GM13976 (cell line): Measurements from ENCODE around the gene C2CD5.
"Not testable (repeated sequence)": the region's sequence is repeated elsewhere in the genome, so short reads cannot be mapped to it uniquely, and the experiment has no call there.

Experiments
- DNase-seq: peaks from one replicate; pipeline ENCODE4 v3.0.0; 2012; ENCODE audit warnings: low spot score
- in situ Hi-C: fragments of 300-500 bp; cut with MboI; formaldehyde crosslinking; loops from one replicate; pipeline ENCODE4 v1.12.0; 2022; ENCODE audit warnings: low sequenced_read_pairs, mixed read lengths, inconsistent platforms; ENCODE audit not compliant: unreplicated experiment
- TF ChIP-seq, protein P1 (sequence below): IDR thresholded peaks from 2 replicates; pipeline ENCODE4 v1.5.1; 2012; ENCODE audit warnings: borderline replicate concordance, mild to moderate bottlenecking; ENCODE audit not compliant: insufficient read depth; ENCODE audit errors: extremely low read depth, missing control alignments, control extremely low read depth

C2CD5 gene

DNA sequence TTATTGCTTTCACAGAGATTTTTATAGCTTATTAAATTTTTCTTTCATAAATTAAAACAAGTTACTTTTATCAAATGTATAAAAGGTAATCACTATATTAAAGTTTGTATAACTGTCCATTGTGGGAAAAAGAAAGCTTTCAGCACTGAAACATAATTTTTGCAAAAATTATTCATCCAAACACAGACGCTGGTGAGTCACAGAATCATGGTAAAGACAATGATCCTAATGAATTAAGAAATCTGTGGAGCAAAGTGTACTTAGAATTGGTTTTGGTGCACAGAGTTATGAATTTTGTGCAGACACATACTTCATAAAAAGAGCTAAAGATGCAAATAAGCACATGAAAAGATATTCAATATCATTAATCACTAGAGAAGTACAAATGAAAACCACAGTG, 31.7 kb upstream of the C2CD5 start:
- in situ Hi-C loops: no loop called here
- TF ChIP-seq, protein P1, sequence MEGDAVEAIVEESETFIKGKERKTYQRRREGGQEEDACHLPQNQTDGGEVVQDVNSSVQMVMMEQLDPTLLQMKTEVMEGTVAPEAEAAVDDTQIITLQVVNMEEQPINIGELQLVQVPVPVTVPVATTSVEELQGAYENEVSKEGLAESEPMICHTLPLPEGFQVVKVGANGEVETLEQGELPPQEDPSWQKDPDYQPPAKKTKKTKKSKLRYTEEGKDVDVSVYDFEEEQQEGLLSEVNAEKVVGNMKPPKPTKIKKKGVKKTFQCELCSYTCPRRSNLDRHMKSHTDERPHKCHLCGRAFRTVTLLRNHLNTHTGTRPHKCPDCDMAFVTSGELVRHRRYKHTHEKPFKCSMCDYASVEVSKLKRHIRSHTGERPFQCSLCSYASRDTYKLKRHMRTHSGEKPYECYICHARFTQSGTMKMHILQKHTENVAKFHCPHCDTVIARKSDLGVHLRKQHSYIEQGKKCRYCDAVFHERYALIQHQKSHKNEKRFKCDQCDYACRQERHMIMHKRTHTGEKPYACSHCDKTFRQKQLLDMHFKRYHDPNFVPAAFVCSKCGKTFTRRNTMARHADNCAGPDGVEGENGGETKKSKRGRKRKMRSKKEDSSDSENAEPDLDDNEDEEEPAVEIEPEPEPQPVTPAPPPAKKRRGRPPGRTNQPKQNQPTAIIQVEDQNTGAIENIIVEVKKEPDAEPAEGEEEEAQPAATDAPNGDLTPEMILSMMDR: no peak
- no peak for DNase-seq

DNA sequence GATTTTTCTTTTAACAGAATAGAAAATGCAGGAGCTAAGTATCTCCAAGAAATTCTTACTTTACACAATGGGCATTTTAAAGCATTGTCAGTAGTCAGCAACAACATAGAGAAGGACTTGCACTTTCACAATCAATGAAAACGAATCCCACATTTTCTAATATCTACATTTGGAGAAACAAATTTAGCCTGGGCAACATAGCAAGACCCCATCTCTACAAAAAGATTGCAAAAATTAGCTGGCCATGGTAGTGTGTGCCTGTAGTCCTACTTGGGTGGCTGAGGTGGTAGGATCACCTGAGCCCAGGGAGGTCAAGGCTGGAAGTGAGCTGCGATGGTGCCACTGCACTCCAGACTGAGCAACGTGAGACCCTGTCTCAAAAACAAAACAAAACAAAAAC, 30.6 kb upstream of the C2CD5 start:
- TF ChIP-seq, protein P1: no peak
- DNase-seq: no peak
- in situ Hi-C loops: no loop called here

DNA sequence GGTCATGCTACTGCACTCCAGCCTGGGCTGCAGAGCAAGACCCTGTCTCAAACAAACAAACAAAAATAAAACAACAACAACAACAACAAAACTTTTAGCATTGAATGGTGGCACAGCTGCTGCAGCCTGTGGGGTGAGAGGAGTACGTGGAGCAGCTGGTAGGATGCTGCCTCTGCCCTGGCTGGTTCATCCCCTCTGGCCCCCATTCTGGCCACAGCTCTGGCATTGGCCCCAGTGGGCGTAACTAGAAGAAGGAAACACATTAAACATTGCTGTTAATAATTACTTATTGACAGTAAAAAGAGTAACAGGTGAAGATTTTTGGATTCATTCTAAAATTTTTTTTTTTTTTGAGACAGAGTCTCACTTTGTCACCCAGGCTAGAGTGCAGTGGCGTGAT, 28.8 kb upstream of the C2CD5 start:
- DNase-seq: no peak
- TF ChIP-seq, protein P1: no peak
- in situ Hi-C loops: no loop called here

DNA sequence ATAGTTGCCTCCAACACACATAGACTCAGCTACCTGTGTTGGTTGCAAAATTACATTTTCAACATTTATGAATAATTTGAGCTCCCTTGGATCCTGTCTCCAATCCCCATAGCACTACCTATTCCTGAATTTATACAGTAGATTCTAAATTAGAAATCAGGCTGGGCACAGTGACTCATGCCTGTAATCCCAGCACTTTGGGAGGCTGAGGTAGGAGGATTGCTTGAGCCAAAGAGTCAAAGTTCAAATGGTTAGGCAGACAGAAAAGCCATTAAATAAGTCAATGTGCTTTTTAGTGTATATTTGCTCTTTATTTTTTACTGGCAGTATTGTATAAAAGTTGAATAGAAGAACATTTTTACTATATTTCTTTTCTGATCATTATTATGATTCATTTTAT, 24.9 kb upstream of the C2CD5 start:
- TF ChIP-seq, protein P1: no peak
- in situ Hi-C loops: no loop called here
- no peak for DNase-seq

DNA sequence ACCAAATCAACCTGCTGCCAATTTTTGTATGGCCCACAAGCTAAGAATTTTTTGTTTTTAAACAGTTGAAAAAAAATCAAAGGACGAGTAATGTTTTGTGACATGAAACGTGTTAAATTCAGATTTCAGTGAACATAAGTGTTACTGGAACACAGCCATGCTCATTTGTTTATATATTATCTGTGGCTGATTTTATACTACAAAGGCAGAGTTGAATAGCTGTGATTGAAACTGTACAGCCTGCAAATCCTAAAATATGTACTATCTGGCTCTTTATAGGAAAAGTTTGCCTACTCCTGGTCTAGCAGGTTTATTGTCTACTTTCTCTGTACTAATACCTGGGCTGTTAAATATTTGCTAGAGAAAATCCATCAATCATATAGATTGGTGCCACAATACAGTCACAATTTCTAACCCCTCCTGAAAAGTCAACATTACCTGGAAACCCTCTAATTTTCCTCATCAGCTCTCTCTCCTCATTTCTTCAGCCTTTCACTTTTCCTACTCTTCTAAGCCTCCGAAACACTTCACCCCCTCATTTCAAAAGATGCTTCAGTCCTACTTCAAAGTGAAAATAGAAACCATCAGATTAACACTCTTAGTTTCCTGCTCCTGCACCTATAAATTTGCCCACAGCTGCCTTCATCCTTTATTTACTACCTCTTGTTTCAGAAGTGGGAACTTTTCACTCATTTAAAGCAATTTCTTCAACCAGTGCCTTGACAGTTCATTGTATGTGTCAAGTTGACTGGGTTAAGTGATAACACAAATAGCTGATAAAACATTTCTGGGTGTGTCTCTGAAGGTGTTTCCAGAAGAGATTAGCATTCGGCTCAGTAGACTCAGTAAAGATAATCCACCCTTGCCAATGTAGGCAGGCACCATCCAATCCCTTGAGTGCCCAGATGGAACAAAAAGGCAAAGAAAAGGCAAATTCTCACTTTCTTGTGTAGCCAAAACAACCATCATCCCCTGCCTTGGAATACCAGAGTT, 18.0 kb upstream of the C2CD5 start:
- TF ChIP-seq, protein P1: no peak
- no peak for DNase-seq
- in situ Hi-C loops: no loop called here

DNA sequence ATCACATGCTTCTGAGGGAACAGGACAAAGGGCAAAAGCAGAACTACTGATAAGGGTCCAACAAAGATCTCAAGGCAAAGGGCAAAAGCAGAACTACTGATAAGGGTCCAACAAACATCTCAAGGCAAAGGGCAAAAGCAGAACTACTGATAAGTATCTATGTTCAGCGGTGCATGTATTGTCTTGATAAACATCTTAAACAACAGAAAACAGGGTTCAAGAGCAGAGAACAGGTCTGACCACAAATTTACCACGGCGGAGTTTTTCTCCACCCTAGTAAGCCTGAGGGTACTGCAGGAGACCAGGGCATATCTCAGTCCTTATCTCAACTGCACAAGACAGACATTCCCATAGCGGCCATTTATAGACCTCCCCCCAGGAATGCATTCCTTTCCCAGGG, 10.4 kb upstream of the C2CD5 start:
- DNase-seq, in situ Hi-C loops: not testable (repeated sequence)

DNA sequence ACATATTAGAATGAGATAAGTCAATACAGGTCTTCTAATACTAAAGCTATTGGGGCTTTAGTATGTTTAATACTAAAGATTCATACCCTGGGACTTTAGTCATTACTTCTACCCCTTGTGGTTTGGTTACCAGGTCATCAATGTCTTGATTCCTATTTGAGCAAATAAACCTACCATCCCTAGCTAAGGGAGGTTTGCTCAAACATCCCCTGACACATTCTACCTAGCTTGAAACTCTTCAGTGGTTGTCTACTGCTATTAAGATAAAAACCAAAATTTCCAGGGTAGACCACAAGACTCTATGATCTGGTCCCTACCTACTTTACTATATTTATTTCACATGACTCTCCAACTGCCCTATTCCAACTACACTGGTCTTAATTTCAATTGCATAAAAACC, 7.3 kb upstream of the C2CD5 start:
- DNase-seq: no peak
- in situ Hi-C loops: no loop called here
- TF ChIP-seq, protein P1: no peak
